NCI-H2171 treated with DMSO at 0.1 percent for 48 hours (cell line): ENCODE results near the gene TRIM3.
A peak's percentile ranks its signal among the peaks of the same experiment; 100 is the strongest.

Experiments used
- DNase-seq: peaks from one replicate; lab custom pipeline; 2025; lab: John Stamatoyannopoulos, UW

Gene TRIM3

GRCh38 chr11:6480299-6480914 lies 6.7 kb upstream of the TRIM3 start:
- no peak for DNase-seq

- no peak for DNase-seq
Observed at GRCh38 chr11:6476571-6476970, 2.8 kb upstream of the TRIM3 start.

- DNase-seq: no peak
Observed at GRCh38 chr11:6475936-6476335, 2.2 kb upstream of the TRIM3 start.

DNA sequence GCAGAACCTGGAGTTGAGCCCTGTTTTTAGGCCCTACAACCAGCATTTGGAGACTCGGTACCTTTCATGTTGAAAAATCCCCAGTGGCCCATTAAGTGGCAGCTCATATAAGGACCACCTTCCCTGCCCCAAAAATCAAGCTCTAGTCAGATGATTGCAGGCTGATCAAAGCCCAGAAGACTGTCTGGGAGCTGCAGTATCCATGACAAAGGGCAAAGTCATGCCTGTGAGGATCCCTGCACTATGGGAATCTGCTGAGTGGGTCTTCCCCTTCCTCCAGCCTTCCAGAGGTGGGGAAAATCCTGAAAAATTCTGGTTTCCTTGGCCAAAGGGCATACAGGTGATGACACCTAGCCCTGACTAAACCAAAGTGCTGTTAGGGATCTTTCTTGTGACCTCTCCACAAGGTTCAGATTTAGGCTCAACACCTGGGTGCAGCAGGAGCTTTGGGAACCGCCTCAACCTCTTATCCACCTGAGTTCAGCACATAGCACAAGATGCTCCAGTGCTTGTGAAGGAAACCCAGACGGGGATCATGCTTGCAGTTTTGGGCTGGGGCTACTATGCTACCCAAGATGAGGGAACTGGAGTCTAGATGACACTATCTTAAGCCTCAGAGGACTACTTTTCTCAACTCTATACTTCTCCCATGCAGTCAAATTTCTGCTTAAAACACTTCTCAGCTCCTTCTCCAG lies 1.2 kb upstream of the TRIM3 start:
- no peak for DNase-seq

GRCh38 chr11:6474413-6474792 lies 662 bp upstream of the TRIM3 start:
- DNase-seq: no peak

DNA sequence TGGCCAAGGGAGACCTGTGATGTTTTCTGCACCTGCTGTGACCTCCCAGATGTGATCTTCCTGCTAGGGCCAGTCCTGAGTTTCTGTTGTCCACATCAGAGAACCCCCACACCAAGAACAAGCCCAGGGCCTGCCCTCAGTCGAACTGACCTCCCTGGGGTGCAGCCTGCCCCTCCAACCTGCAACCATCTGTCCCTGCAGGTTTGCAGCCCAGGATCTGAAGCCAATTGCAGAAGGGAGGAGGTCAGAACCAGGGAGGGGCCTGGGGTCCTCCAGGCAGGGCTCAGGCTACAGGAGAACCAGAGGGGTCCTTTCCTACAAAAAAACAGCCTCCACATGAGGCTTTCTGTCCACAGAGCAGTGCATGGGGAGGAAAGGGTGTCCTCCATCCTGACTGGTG lies 807 bp downstream of the TRIM3 start:
- DNase-seq: no peak

GRCh38 chr11:6469599-6469998 lies 4.1 kb downstream of the TRIM3 start:
- DNase-seq: no peak

- peak; percentile 1 for DNase-seq
Observed at GRCh38 chr11:6468712-6469495, 4.8 kb downstream of the TRIM3 start.

GRCh38 chr11:6459099-6459450 lies 14.7 kb downstream of the TRIM3 start:
- no peak for DNase-seq

- DNase-seq: no peak
Observed at GRCh38 chr11:6458352-6459098, 15.2 kb downstream of the TRIM3 start.

- no peak for DNase-seq
Observed at GRCh38 chr11:6457581-6458320, 16.0 kb downstream of the TRIM3 start.

- DNase-seq: no peak
Observed at GRCh38 chr11:6456361-6457073, 17.2 kb downstream of the TRIM3 start.

GRCh38 chr11:6455070-6455469 lies 18.7 kb downstream of the TRIM3 start:
- DNase-seq: no peak

DNA sequence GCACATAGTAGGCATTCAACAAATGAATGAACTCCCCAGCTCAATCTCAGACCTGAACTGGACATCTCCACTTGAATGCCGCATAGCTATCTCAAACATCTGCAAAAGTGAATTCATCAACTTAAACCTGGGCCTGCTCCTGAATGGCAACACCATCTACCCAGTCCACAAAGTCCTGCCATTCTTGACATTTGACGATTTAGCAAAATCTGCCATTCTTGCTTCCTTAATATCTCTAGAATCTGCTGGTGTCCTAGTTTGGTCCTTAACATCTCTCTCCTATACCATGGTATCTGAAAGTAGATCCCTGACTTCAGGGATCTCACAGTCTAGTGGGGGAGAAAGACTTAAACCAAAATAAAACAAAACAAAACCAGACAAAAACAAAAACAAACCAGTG lies 20.6 kb downstream of the TRIM3 start:
- no peak for DNase-seq

- no peak for DNase-seq
Observed at GRCh38 chr11:6452219-6452618, 21.5 kb downstream of the TRIM3 start.

- DNase-seq: no peak
Observed at GRCh38 chr11:6448574-6448973, 25.2 kb downstream of the TRIM3 start.

DNA sequence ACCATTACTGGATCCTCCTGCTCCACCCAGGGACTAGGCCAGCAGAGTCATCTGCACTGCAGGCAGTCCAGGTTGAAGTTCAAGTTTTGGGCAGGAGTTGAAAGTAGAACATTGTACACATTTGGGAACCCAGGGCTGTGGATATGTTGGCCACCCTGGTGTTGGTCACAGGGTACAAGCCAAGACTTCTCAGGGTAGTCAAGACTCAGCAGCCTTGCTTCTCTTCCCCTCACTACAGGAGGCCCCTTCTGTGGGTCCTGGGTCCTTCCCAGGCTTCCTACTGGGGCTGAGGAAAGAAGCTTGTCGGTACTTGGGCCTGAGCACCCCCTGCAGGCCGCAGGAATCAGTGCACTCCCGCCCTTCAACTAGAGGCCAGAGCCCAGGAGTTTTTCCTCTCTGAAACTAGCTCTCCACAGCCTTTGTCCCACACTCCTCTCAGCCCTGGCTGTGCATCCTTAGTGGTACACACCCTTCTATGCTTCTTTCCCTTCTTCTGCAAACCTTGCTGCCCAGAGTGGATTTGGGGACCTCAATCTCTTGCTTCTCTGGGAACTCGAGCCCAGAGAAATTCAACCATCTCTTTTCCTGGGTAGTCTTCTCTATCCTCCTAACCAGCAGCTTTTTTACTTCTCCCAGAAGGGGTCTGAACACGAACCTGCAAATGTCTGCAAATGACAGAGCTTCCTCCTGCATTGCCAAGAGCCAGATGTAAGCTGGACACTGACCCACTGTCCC lies 30.3 kb downstream of the TRIM3 start:
- no peak for DNase-seq

GRCh38 chr11:6442441-6442840 lies 31.3 kb downstream of the TRIM3 start:
- DNase-seq: no peak

DNA sequence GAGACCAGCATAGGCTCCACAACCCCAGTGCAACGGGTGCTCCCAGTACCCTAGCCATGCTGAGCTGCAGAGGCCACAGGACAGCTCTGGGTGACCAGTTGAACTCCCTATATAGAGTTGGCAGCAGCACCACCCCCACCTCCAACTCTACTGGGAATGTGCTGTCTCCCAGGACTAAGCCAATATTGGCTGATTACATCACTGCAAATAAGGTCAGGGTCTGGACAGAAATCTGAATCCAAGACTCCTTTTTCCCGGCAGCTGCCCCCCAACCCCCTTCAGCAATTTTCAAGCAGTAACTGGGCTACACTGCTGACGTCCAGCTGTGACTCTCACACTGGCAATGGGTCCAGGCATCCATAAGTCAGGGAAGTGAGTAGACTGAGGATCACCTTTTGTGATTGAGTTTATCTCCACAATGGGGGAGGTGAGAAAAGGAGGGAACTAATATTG lies 32.8 kb downstream of the TRIM3 start, which contains the start of gene HPX:
TSS of gene HPX (minus strand) at position 82 of the 453 bp plus-strand sequence. CDS start at position 58, 24 bp downstream.
- no peak for DNase-seq

GRCh38 chr11:6438979-6439571 lies 34.7 kb downstream of the TRIM3 start:
- no peak for DNase-seq
